ENCODE measurements around the gene IL24.
"Not testable (repeated sequence)": the region's sequence is repeated elsewhere in the genome, so short reads cannot be mapped to it uniquely, and the experiment has no call there.

The IL24 gene

DNA sequence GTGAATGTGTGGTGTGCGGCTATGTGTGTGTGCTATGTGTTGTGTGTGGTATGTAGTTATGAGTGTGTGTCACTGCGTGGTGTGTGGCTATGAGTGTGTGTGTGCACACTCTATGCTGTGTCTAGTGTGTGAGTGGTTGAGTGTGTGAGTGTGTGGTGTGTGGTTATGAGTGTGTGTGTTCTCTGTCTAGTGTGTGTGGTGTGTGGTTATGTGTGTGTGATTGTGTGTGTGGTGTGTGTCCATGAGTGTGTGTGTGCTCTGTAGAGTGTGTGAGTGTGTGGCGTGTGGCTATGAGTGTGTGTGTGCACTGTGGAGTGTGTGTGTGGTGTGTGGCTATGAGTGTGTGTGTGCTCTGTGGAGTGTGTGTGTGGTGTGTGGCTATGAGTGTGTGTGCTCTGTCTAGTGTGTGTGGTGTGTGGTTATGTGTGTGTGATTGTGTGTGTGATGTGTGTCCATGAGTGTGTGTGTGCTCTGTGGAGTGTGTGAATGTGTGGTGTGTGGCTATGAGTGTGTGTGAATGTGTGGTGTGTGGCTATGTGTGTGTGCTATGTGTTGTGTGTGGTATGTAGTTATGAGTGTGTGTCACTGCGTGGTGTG lies 26.8 kb downstream of the IL24 start:
- H3K4me3 Mint-ChIP-seq, H3K27ac Mint-ChIP-seq, H3K27me3 Mint-ChIP-seq, H3K9me3 Mint-ChIP-seq, H3K36me3 Mint-ChIP-seq: not testable (repeated sequence)
- peaks cover 34% of the 10 kb centered on the region for H3K4me1 Mint-ChIP-seq

DNA sequence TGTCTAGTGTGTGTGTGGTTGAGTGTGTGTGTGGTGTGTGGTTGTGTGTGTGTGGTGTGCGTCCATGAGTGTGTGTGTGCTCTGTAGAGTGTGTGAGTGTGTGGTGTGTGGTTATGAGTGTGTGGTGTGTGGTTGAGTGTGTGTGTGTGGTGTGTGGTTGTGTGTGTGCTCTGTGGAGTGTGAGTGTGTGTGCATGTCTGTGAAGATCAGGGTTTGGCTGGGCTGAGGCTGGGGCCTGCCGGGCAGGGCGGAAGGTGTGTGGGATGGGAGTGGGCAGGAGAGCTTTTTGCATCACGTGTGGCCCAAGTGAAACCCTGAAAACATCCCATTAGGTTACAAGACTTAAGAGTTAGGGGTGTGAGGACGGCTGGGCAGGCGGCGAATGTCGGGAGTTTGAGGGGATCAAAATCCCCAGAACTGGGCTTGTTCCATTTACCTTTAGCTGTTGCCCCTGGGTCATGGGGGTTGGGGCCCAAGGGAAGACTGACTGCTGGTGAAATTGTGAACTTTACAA lies 27.4 kb downstream of the IL24 start:
- H3K27ac Mint-ChIP-seq = no peak overlapping the region
- H3K9me3 Mint-ChIP-seq = no peaks in the 10 kb centered on the region
- H3K4me1 Mint-ChIP-seq = peaks cover 36% of the 10 kb centered on the region
- H3K4me3 Mint-ChIP-seq = no peak overlapping the region
- no peaks in the 10 kb centered on the region for H3K36me3 Mint-ChIP-seq
- no peaks in the 10 kb centered on the region for H3K27me3 Mint-ChIP-seq

DNA sequence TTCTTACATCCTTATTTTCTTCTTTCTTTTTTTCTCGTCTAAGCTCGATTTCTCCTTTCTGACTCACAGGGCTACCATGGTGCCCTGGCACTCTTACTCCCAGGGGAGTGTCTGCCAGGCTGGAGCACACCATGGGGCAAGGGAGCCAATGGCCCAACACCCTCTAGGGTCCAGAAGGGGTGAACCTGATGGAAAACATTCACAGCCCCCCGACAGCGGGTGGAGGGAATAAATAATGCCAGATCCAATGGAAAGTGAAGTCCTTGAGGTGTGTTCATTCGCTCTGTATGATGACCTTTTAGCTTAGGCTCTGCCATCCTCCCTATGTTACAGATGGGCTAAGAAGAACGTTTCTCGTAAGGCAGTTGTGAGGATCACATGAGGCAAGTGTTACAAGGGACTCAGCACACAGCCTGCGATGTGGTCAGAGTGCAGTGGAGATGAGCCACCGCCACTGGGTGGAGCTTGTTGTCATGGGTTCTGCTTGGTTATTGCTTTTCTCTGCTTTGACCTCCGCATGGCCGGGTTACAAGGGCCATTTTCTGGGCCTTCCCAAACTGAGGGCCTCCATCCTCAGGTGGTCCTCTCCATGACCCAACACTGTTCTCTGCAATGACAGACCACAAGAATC lies 28.0 kb downstream of the IL24 start:
- Mint-ChIP-seq H3K36me3 (no peaks in the 10 kb centered on the region), H3K27ac (no peak overlapping the region), H3K4me1 (peaks cover 38% of the 10 kb centered on the region), H3K4me3 (no peak overlapping the region), H3K9me3 (no peaks in the 10 kb centered on the region), H3K27me3 (no peaks in the 10 kb centered on the region)

DNA sequence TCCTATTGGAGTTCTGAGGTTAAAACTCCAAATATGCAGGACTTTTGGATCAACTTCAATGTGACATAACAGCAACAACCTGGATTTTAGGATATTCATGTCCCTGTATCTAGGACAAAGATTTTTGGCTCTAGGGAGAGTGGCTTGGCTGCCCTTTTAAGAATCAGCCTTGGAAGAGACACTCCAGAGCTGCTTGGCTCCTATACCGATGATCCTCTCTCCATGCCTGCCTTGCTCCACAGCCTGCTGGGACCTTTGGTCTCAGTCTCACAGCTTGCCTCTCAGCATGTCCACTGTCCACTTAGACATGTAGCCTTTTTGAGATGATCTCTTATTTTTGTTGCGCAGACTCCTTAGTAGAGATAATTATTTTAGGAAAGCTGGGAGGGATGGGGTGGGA lies 29.0 kb downstream of the IL24 start:
- no peak overlapping the region for H3K27ac Mint-ChIP-seq
- no peaks in the 10 kb centered on the region for H3K36me3 Mint-ChIP-seq
- H3K4me3 Mint-ChIP-seq = no peak overlapping the region
- peaks cover 40% of the 10 kb centered on the region for H3K4me1 Mint-ChIP-seq
- no peaks in the 10 kb centered on the region for H3K9me3 Mint-ChIP-seq
- H3K27me3 Mint-ChIP-seq = no peaks in the 10 kb centered on the region

DNA sequence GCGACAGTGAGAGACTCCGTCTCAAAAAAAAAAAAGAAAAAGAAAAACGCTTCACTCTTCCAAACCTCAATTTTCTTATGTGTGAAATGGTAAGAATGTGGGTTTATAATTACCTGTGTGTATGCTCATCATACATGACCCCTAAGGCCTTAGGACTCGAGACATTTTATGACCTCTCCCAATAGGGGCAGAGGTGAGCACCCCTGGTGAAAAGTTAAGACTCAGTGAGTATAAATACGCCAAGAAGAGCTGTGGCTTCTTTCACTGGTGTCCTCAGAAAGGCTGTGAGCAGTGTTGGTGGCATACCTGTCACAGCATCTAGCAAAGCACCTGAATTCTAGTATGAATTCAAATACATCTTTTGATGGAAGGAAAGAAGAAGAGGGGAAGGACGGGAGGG lies 32.3 kb downstream of the IL24 start:
- no peak overlapping the region for H3K4me3 Mint-ChIP-seq
- no peaks in the 10 kb centered on the region for H3K36me3 Mint-ChIP-seq
- H3K9me3 Mint-ChIP-seq = no peaks in the 10 kb centered on the region
- H3K4me1 Mint-ChIP-seq = peaks cover 59% of the 10 kb centered on the region
- H3K27ac Mint-ChIP-seq = peak overlapping the region; percentile 3
- no peaks in the 10 kb centered on the region for H3K27me3 Mint-ChIP-seq

DNA sequence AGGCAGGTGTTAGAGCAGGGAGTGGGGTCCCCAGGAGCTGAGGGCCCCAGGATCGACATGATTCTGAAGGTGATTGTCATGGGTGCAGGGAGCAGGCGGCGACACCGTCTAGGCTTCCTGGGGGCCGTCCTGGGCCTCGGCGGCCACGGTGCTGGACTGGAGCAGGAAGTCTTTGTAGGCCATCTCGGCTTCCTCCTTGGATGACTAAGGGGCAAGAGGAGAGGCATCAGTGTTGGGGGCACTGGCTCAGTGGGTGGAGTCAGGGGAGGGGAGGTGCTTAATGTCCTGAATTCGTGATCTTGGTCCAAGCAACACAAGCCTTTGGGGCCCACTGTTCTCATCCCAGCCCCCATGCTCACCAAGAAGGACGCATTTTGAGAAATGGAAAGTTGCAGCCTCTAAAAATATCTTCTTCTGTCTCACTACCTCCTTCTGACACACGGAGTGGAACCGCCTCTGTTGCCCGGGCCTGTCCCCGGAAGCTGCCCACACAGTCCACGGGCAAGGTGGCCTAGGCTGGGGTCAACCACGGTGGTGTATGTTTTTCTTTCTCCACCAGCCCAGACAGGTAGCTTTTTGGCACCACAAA lies 33.1 kb downstream of the IL24 start:
- H3K36me3 Mint-ChIP-seq = no peaks in the 10 kb centered on the region
- peaks cover 59% of the 10 kb centered on the region for H3K4me1 Mint-ChIP-seq
- peak overlapping the region; percentile 43 for H3K4me3 Mint-ChIP-seq
- peak overlapping the region; percentile 81 for H3K27ac Mint-ChIP-seq
- H3K27me3 Mint-ChIP-seq = no peaks in the 10 kb centered on the region
- no peaks in the 10 kb centered on the region for H3K9me3 Mint-ChIP-seq

DNA sequence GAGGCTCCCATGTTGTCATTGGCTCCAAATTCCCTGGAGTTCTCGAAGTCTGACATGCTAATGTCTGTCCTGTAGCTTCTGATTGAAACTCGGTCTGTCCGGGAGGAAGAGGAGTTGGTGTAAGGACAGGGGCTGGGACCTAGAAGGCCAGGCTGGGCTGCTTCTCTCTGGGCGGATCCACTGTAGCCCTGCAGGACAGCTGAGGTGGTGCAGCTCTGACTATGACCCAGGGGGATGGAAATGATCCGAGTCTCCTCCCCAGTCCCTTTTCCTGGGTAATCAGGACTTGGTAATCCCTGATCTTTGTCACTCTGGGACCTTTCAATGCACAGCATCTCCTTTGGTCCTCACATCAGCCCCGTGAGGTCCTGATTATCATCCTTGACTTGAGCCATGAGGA lies 34.5 kb downstream of the IL24 start:
- no peaks in the 10 kb centered on the region for H3K36me3 Mint-ChIP-seq
- no peaks in the 10 kb centered on the region for H3K9me3 Mint-ChIP-seq
- no peak overlapping the region for H3K27ac Mint-ChIP-seq
- H3K4me1 Mint-ChIP-seq = peaks cover 55% of the 10 kb centered on the region
- no peaks in the 10 kb centered on the region for H3K27me3 Mint-ChIP-seq
- no peak overlapping the region for H3K4me3 Mint-ChIP-seq

DNA sequence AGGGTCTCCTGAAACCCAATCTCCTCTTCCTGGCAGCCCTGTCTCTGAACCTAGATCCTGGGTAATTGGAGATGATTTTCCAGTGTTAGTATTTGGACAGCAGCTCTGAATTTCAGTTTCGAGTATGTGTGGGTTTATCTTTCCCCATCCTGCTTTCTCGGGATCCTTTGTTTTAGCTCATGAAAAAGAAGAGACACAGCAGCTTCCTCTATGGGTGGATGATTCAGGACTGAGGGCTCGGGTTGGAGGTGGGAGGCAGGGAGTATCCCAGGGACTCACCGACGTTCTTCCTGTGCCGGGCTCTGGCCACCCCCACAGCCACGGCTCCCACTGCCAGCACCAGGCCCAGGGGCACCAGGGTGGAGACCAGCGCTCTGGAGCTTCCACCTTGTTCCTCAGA lies 34.9 kb downstream of the IL24 start:
- peaks cover 54% of the 10 kb centered on the region for H3K4me1 Mint-ChIP-seq
- H3K9me3 Mint-ChIP-seq = no peaks in the 10 kb centered on the region
- H3K36me3 Mint-ChIP-seq = no peaks in the 10 kb centered on the region
- H3K27ac Mint-ChIP-seq = no peak overlapping the region
- H3K27me3 Mint-ChIP-seq = no peaks in the 10 kb centered on the region
- H3K4me3 Mint-ChIP-seq = no peak overlapping the region

DNA sequence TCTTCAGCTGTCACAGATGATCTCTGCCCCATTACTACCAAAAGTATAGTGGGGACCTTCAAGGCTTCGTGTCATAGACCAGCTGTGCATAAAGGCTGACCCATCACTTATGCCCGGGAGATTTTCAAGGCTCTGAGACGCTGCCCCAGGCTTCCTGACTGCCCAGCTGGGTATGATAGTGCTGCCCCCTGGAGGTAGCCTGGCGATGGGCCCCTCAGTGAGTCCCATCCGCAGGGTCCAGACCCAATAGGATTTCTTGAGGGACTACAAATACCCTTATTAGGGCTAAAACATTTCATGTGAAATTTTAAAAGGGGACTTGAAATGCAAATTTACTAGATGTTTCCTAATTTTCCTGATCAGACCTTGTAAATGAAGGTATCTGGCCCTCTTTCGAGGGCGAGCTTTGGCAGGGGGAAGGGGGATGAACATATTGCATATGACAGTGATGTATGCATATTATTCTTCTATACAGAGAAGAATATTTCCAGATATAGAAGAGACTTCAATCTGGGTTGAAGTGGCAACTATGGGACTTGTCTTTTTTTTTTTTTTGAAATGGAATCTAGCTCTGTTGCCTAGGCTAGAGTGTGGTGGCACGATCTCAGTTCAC lies 36.2 kb downstream of the IL24 start:
- peak overlapping the region; percentile 59 for H3K27ac Mint-ChIP-seq
- H3K4me1 Mint-ChIP-seq = peaks cover 43% of the 10 kb centered on the region
- no peaks in the 10 kb centered on the region for H3K9me3 Mint-ChIP-seq
- no peaks in the 10 kb centered on the region for H3K36me3 Mint-ChIP-seq
- no peaks in the 10 kb centered on the region for H3K27me3 Mint-ChIP-seq
- no peak overlapping the region for H3K4me3 Mint-ChIP-seq

DNA sequence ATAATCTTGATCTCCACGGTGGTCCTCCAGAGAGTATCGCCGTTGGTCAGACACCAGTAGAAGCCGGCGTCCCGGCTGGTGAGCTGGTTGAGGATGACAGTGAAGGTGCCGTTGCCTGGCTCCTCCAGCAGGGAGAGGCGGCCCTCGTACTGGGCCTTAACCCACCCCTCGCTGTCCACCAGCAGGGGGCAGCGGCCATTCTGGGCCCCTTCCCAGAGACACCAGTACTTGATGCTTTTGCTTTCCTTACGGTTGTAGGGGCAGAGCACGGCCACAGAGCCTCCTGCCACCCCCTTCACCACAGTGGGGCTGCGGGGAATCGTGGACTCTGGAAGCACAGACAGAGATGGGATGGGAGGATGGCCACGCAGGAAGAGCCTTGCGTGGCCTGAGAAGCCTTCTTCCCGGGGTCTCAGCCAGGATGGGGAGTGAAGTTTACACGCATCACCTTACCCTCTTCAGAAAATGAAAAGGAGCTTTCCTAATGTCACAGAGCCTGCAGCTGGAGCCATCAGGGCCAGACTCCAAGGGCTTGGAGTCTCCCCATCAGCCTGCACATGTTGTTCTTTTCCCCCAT lies 38.3 kb downstream of the IL24 start:
- Mint-ChIP-seq H3K4me3 (no peak overlapping the region), H3K4me1 (peaks cover 30% of the 10 kb centered on the region), H3K9me3 (no peaks in the 10 kb centered on the region), H3K36me3 (no peaks in the 10 kb centered on the region), H3K27ac (no peak overlapping the region), H3K27me3 (no peaks in the 10 kb centered on the region)

DNA sequence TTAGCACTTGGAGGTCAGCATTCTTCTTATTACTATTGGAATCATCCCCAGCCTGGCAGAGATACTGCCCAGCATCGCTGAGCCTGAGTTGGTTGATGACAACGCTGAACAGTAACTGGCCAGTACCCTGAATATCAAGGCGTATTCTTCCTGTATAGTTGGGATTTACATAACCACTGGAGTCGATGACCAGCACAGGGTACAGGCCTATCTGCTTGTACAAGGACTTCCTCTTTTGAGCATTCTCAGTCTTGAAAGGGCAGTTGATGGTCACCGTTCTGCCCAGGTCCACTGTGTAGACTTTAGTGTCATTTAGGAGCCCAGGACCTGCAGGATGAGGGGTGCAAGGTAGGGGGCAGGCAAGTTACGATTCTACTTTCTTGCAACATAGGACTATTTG lies 40.2 kb downstream of the IL24 start:
- H3K4me3 Mint-ChIP-seq = no peak overlapping the region
- H3K4me1 Mint-ChIP-seq = peaks cover 12% of the 10 kb centered on the region
- H3K27me3 Mint-ChIP-seq = no peaks in the 10 kb centered on the region
- H3K36me3 Mint-ChIP-seq = no peaks in the 10 kb centered on the region
- no peaks in the 10 kb centered on the region for H3K9me3 Mint-ChIP-seq
- no peak overlapping the region for H3K27ac Mint-ChIP-seq

DNA sequence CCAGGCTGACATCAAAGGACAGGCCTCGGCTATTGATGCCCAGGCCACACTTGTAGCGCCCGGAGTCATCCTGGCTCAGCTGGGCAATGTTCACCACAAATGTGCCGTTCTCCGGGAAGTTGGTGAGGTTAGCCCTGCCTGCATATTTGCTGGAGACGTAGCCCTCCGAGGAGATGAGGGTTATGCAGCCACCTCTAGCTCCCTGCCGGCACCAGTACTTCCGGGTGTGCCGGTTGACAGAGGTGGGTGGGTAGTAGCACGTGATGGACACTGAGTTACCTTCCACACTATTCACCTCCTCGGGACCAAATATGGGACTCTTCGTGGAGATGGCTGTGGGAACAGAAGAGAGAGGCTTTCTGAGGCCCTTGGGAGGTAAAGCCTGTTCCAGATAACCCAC lies 41.9 kb downstream of the IL24 start:
- H3K9me3 Mint-ChIP-seq = no peaks in the 10 kb centered on the region
- H3K27me3 Mint-ChIP-seq = peaks cover 4% of the 10 kb centered on the region
- H3K27ac Mint-ChIP-seq = no peak overlapping the region
- no peaks in the 10 kb centered on the region for H3K4me1 Mint-ChIP-seq
- H3K36me3 Mint-ChIP-seq = no peaks in the 10 kb centered on the region
- H3K4me3 Mint-ChIP-seq = no peak overlapping the region

DNA sequence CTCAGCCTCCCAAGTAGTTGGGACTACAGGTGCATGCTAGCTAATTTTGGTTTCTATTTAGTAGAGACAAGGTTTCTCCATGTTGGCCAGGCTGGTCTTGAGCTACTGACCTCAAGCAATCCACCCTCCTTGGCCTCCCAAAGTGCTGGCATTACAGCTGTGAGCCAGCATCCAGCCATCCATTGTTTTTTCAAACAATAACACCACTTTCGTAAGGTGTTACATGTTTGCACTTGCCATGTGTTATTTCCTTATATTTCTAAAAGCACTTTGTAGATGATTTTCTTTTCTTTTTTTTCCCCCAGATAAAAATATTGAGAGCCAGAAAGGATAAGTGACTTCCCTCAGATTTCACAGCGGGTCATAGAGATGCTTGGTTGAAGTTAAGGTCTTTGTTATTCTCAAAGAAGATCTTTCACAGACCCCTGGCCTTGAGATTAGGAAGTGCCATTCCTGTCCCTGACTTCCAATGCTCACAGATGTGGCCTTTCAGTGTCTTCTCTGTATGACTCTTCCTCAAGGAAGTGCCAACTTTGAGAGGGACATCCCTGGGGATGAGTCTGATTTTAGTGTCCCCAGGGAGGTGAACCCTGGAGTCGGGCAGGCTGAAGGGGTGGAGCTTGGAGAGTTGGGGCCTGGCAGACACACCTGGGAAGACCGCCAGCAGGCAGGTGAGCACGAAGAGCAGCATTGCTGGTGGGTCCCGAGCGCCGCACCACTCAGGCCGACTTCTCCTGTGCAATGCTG lies 42.8 kb downstream of the IL24 start:
- no peaks in the 10 kb centered on the region for H3K36me3 Mint-ChIP-seq
- H3K4me1 Mint-ChIP-seq = no peaks in the 10 kb centered on the region
- peaks cover 4% of the 10 kb centered on the region for H3K27me3 Mint-ChIP-seq
- H3K27ac Mint-ChIP-seq = no peak overlapping the region
- H3K9me3 Mint-ChIP-seq = no peaks in the 10 kb centered on the region
- H3K4me3 Mint-ChIP-seq = no peak overlapping the region

DNA sequence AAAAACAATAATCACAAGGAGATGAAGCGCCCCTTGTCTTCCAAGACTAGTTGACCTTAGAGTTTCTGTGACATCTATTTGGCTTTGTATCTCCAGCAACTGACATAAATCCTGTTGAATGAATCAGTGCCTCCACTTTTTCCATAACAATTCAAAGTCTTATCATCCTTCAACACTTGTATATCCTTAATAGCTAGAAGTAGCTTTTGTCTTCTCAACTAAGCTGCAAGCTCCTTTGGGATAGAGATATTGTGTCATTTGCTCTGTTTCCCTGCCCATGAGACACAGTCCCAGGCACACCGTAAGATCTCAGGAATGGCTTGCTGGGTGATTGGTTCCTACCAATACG lies 43.3 kb downstream of the IL24 start:
- H3K27ac Mint-ChIP-seq = no peak overlapping the region
- H3K27me3 Mint-ChIP-seq = peaks cover 4% of the 10 kb centered on the region
- no peaks in the 10 kb centered on the region for H3K9me3 Mint-ChIP-seq
- H3K36me3 Mint-ChIP-seq = no peaks in the 10 kb centered on the region
- H3K4me3 Mint-ChIP-seq = no peak overlapping the region
- no peaks in the 10 kb centered on the region for H3K4me1 Mint-ChIP-seq

DNA sequence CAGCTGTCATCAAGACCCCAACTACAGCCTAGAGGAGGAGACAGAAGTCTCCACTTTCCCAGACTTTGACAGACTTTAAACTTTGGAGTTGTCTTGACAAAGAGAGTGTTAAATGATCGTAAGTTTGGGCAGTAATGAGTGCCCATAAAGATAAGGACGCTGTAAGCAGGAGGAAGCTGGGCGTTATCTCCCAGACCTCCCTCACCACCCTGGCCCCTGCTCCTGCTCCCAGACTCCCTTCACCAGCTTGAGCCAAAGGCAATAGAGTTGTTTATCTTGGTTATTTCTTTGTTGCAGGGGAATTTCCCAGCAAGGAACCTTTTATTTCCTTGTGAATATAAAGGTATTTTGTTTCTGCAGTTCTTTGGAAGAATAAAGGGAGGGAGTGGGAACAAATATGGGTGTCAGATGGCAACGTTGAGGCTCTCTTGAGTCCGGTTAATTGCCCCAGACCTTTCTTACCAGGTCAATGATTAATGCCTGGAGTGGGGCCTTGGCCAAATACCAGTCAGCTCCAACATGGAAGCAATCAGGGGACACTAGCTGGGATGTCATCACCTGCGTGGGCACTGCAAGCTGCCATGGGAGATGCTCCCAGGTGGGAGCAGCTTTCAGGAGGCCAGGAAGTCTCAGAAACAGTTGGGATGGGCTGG lies 44.6 kb downstream of the IL24 start:
- H3K4me3 Mint-ChIP-seq = no peak overlapping the region
- H3K4me1 Mint-ChIP-seq = no peaks in the 10 kb centered on the region
- peaks cover 4% of the 10 kb centered on the region for H3K27me3 Mint-ChIP-seq
- H3K36me3 Mint-ChIP-seq = no peaks in the 10 kb centered on the region
- H3K9me3 Mint-ChIP-seq = no peaks in the 10 kb centered on the region
- H3K27ac Mint-ChIP-seq = no peak overlapping the region

Measured in activated naive CD4-positive, alpha-beta T cell treated with anti-CD3 and anti-CD28 coated beads, Interleukin-2, amount 50 U/mL, for 24 hours (primary cell).